GM12874 (cell line): ENCODE data around the gene STXBP6.

ENCODE experiments used
- TF ChIP-seq, protein P1 (sequence below): IDR thresholded peaks from 2 replicates; pipeline ENCODE4 v1.5.1; 2011; ENCODE audit warnings: low read depth, mild to moderate bottlenecking, control low read depth, low read length, moderate library complexity; ENCODE audit not compliant: insufficient read depth

Gene STXBP6

DNA sequence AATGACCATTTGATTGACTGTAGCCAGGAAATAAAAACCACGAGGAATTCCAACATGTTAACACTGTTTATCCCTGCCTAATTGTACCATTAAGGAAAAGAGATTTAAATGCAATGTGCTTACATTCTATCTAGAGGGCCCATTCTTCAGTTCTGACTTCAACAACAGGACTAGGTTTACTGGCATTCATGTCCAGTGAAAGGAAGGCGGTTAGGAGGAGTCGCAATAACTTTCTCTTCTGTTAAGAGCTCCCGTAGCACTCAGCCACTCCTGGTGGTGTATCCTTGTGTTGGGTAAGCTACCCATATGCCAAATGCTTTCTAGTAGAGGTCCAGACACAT is 154.7 kb downstream of the STXBP6 start:
- TF ChIP-seq, protein P1, sequence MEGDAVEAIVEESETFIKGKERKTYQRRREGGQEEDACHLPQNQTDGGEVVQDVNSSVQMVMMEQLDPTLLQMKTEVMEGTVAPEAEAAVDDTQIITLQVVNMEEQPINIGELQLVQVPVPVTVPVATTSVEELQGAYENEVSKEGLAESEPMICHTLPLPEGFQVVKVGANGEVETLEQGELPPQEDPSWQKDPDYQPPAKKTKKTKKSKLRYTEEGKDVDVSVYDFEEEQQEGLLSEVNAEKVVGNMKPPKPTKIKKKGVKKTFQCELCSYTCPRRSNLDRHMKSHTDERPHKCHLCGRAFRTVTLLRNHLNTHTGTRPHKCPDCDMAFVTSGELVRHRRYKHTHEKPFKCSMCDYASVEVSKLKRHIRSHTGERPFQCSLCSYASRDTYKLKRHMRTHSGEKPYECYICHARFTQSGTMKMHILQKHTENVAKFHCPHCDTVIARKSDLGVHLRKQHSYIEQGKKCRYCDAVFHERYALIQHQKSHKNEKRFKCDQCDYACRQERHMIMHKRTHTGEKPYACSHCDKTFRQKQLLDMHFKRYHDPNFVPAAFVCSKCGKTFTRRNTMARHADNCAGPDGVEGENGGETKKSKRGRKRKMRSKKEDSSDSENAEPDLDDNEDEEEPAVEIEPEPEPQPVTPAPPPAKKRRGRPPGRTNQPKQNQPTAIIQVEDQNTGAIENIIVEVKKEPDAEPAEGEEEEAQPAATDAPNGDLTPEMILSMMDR: no peak

DNA sequence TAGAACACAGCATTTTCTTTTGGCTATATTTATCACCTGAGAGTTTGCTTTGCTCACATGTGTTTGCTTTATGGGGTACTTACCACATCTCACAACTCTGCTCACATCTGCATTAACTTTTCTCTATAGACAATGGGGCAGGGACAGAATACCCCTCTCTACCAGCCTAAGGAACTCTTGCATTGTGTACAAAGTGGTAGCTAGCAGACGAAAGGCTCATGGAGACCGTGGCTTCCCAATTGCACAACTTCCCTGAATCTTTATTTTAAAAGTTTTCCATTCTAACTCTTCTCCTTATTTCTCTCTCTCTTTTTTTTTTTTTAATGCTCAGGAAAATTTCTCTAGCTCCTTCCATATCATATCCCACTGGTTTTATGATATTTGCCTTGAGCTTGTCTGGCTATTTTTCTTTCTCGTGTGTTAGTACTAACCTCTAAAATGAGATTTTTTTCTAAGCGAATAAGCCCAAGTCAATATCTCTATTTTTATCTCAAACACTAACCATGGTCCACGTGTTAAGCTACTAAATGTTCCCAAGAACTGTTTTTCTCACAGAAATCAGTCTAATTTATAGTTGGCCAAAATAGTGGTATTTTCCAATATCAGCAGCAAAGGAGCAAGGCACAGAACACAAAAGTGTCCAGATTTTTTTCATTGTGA is 155.2 kb downstream of the STXBP6 start:
- TF ChIP-seq, protein P1: no peak

DNA sequence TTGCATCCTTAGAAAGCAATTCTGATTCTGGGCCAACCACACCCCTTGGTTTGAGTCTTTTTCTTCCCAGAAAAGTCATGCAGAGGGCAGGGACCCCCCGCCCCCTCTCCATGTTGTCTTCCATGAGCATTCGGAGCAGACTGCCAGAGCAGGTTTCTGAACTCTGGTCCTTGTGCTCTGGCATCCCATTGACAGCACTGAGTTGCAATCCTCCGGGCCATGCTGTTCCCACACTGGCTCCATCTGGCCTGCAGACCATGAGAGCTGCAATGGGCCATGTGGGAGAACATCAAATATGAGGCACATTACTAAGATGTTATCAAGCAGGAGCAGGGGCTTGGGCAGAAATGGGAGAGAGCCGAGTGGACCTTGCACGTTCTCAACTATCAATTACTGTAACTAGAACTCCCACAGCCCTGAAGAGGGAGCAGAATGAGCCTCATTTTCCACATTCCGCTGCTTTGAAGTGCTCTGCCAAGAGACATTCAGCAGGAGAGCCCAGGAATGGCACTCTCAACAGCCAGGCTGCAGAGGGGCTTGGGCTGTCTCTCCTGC is 157.4 kb downstream of the STXBP6 start:
- TF ChIP-seq, protein P1: no peak

DNA sequence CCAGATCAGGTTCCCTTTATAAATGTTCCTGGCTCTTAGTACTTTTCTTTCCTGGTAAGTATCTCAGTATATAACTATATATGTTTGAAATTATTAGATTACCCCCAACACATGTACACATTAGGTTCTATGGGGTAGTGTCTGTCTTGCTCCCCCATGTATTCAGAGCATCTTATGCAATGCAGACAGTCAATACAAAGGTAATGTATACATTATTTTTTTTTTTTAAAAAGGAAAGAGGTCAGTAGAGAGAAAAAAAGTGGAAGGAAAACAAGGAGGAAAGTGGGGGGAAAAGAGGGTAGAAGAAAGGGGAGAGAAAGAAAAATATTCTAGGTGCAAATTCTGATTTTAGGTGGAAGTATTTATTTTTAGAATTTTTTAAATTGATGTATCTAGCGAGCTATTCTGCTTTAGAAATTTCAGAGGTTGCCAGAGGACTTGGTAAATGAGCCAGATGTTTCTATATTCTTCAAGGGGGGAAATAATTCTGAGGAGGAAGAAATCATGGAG is 157.9 kb downstream of the STXBP6 start:
- TF ChIP-seq, protein P1: no peak

DNA sequence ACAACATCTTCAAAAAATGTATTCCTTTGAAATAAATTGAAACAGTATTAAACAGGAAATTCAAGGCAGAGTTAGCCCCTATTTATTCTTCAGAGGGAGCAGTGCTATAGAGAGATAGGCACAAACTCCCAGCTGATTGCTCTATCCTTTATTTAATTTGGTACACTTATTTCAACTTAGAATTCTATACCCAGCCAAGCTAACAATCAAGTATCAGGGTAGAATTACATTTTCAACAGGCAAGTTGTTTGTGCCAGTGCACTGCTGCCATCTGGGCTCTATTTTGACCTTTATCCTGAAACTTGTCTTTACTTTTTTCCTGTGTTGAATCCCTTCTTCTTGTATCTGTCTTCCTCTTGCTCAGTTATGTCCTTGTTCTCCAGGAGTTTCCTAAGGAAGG is 159.2 kb downstream of the STXBP6 start:
- TF ChIP-seq, protein P1: no peak

DNA sequence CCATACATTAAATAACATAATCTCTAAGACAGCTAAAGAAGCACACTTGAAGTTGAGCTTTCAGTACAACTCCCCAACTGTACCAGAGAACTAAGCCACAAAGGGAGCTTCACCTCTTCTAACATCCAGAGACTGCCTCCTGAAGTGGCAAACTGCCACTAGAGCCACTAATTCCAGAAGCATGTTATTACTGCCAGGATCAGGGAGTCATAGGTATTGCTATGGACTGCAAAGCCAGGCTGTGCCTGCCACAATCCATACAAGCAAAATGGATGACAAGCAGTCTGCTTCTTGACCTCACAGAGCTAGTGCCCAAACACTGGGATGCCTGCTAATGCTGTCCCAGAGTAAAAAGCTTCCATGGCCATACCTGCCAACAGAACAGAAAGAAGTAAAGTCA is 160.1 kb downstream of the STXBP6 start:
- TF ChIP-seq, protein P1: no peak

DNA sequence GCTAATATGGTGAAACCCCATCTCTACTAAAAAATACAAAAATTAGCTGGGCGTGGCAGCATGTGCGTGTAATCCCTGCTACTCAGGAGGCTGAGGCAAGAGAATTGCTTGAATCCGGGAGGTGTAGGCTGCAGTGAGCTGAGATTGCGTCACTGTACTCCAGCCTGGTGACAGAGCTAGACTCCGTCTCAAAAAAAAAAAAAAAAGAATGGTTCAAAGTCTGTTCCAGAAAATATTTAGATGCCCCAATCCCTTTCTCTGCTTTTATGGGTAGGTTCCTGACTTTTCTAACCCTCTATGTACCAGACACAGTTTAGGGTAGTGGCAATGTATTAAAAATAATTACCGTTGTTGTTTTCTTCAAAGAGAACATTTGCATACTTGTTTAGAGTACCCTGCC is 161.4 kb downstream of the STXBP6 start:
- TF ChIP-seq, protein P1: no peak
